OCI-LY1 (cell line): ENCODE results near the gene CYP17A1.
A peak's percentile ranks its signal among the peaks of the same experiment; 100 is the strongest.

Experiments
- H2AFZ ChIP-seq: fragments of 200-600 bp; sonication (generic), shearing (Covaris generic); 2 replicates; pipeline ENCODE4 v1.6.0; 2014; ENCODE audit warnings: antibody characterized with exemption, mild to moderate bottlenecking, low read length
- H3F3A ChIP-seq: fragments of 200-600 bp; sonication (generic), shearing (Covaris generic); 2 replicates; pipeline ENCODE4 v1.6.0; 2014; ENCODE audit warnings: mild to moderate bottlenecking, antibody characterized with exemption, low read length, moderate library complexity; ENCODE audit not compliant: insufficient read depth
- H3K27ac ChIP-seq: fragments of 200-600 bp; sonication (generic); 2 replicates; pipeline ENCODE4 v1.5.1; 2014; ENCODE audit warnings: low read length, mixed run types, mild to moderate bottlenecking, low read depth; ENCODE audit not compliant: poor library complexity, severe bottlenecking
- H3K27me3 ChIP-seq: fragments of 200-600 bp; sonication (generic); 2 replicates; pipeline ENCODE4 v1.6.0; 2014; ENCODE audit warnings: antibody characterized with exemption, mild to moderate bottlenecking, low read length, moderate library complexity; ENCODE audit not compliant: insufficient read depth
- H3K36me3 ChIP-seq: fragments of 200-600 bp; sonication (generic); 2 replicates; pipeline ENCODE4 v1.6.1; 2014; ENCODE audit warnings: mild to moderate bottlenecking, antibody characterized with exemption, low read length, moderate library complexity, mixed read lengths; ENCODE audit not compliant: insufficient read depth
- H3K4me1 ChIP-seq: fragments of 200-600 bp; sonication (generic); 2 replicates; pipeline ENCODE4 v1.5.1; 2014; ENCODE audit warnings: mild to moderate bottlenecking, low read length, moderate library complexity; ENCODE audit not compliant: insufficient read depth, severe bottlenecking
- H3K4me2 ChIP-seq: fragments of 200-600 bp; sonication (generic), shearing (Covaris generic); 2 replicates; pipeline ENCODE4 v1.6.1; 2014; ENCODE audit warnings: low read length
- H3K4me3 ChIP-seq: fragments of 200-600 bp; sonication (generic); 2 replicates; pipeline ENCODE4 v1.5.1; 2014; ENCODE audit warnings: low read length, low read depth, mild to moderate bottlenecking, mixed read lengths; ENCODE audit not compliant: poor library complexity, severe bottlenecking
- H3K79me2 ChIP-seq: fragments of 200-600 bp; shearing (Covaris generic); 2 replicates; pipeline ENCODE4 v1.6.1; 2016; ENCODE audit warnings: mixed run types, low read length, mixed read lengths; ENCODE audit not compliant: insufficient read depth
- H3K9ac ChIP-seq: fragments of 200-600 bp; sonication (generic), shearing (Covaris generic); 2 replicates; pipeline ENCODE4 v1.6.1; 2014; ENCODE audit warnings: mild to moderate bottlenecking, low read length, mixed read lengths
- H3K9me2 ChIP-seq: fragments of 200-600 bp; sonication (generic), shearing (Covaris generic); 2 replicates; pipeline ENCODE4 v1.6.1; 2014; ENCODE audit warnings: low read depth, mild to moderate bottlenecking, low read length, mixed read lengths
- H3K9me3 ChIP-seq: fragments of 200-600 bp; shearing (Covaris generic); 2 replicates; pipeline ENCODE4 v1.6.1; 2014; ENCODE audit warnings: low read length, mixed read lengths
- H4K20me1 ChIP-seq: fragments of 200-600 bp; sonication (generic), shearing (Covaris generic); 2 replicates; pipeline ENCODE4 v1.6.0; 2016; ENCODE audit warnings: mild to moderate bottlenecking, low read length; ENCODE audit not compliant: insufficient read depth
- CTCF ChIP-seq: fragments of 200-600 bp; sonication (generic), shearing (Covaris generic); IDR thresholded peaks from 2 replicates; pipeline ENCODE4 v1.5.1; 2017; ENCODE audit warnings: mild to moderate bottlenecking, antibody characterized with exemption, low read length, moderate library complexity, mixed read lengths
- EZH2 ChIP-seq: fragments of 200-600 bp; sonication (generic), shearing (Covaris generic); IDR thresholded peaks from 2 replicates; pipeline ENCODE4 v1.8.0; 2017; ENCODE audit warnings: borderline replicate concordance, mixed run types, mild to moderate bottlenecking, antibody characterized with exemption, low read length, moderate library complexity, mixed read lengths

CYP17A1 gene

GRCh38 chr10:102819054-102819453 lies 18.2 kb downstream of the CYP17A1 start:
- no peaks in the 10 kb centered on the region for H3K9me2 ChIP-seq
- H3K79me2 ChIP-seq, result no peaks in the 10 kb centered on the region
- no peak overlapping the region for H3K4me3 ChIP-seq
- H3K27me3 ChIP-seq, result no peaks in the 10 kb centered on the region
- no peaks in the 10 kb centered on the region for H4K20me1 ChIP-seq
- no peaks in the 10 kb centered on the region for H3K36me3 ChIP-seq
- no peak overlapping the region for H3K27ac ChIP-seq
- no peaks in the 10 kb centered on the region for H3K9me3 ChIP-seq
- peaks cover 8% of the 10 kb centered on the region for H3K4me1 ChIP-seq
- no peaks in the 10 kb centered on the region for H3F3A ChIP-seq
- H2AFZ ChIP-seq, result no peak overlapping the region
- no peak for TF ChIP-seq CTCF
- TF ChIP-seq EZH2, result no peak
- no peak overlapping the region for H3K9ac ChIP-seq
- no peak overlapping the region for H3K4me2 ChIP-seq

GRCh38 chr10:102817175-102817574 lies 20.0 kb downstream of the CYP17A1 start:
- Histone ChIP-seq H3K9me3 (no peaks in the 10 kb centered on the region), H4K20me1 (no peaks in the 10 kb centered on the region), H3K4me3 (no peak overlapping the region), H3K27ac (no peak overlapping the region), H3K36me3 (peaks cover 14% of the 10 kb centered on the region), H3K27me3 (no peaks in the 10 kb centered on the region), H3K4me2 (no peak overlapping the region), H3K79me2 (no peaks in the 10 kb centered on the region), H3K9me2 (no peaks in the 10 kb centered on the region), H3F3A (no peaks in the 10 kb centered on the region), H3K4me1 (peaks cover 15% of the 10 kb centered on the region), H2AFZ (no peak overlapping the region), H3K9ac (no peak overlapping the region)
- no peak for TF ChIP-seq CTCF
- TF ChIP-seq EZH2, result no peak

GRCh38 chr10:102815790-102816549 lies 21.2 kb downstream of the CYP17A1 start:
- Histone ChIP-seq H3K9me3 (no peaks in the 10 kb centered on the region), H3K27ac (peak overlapping the region; percentile 23), H3K4me2 (no peak overlapping the region), H3K79me2 (no peaks in the 10 kb centered on the region), H2AFZ (no peak overlapping the region), H3K9me2 (no peaks in the 10 kb centered on the region), H3K4me1 (peaks cover 20% of the 10 kb centered on the region), H3K4me3 (no peak overlapping the region), H3K27me3 (no peaks in the 10 kb centered on the region), H4K20me1 (no peaks in the 10 kb centered on the region), H3F3A (no peaks in the 10 kb centered on the region), H3K36me3 (peaks cover 19% of the 10 kb centered on the region), H3K9ac (no peak overlapping the region)
- no peak for TF ChIP-seq CTCF
- no peak for TF ChIP-seq EZH2
